NCI-H82 treated with DMSO at 0.1 percent for 48 hours (cell line): ENCODE results near the gene CEP126.

Source experiments
- DNase-seq: peaks from one replicate; lab custom pipeline; 2025; ENCODE audit not compliant: unreplicated experiment; lab: John Stamatoyannopoulos, UW

Gene CEP126

DNA sequence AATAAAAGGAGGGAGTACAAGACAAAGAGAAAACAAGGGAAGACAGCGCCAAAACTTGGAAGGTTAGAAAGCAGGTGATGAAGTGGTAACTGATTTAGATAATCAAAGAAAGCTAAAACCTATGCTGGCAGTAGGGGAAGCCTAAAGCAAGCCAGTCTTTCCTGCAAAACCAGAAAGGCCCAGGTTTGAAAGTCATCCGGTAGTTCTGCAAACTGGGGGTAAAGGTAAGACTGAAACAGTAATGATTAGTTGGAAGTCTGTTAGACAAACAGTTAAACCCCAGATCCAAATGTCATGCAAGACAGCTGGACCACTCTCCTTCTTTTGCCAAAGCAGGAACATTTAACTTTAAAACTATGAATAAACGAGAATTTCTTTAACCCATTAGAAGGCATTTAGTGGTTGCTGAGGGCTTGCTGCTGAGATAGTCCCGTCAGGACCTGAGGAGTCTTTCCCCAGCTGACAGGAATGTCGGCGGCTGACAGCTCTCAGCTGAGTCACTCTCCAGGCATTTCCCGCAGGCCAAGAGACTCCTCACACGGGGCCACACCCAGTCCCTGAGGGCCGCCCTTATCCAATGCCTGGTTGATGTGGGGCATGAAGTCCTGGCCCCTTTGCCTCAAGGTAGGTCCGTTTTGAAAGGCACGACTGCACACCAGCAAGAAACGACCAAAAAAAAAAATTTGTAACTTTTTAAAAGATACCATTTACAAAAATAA lies 96.1 kb downstream of the CEP126 start:
- DNase-seq = no peak

DNA sequence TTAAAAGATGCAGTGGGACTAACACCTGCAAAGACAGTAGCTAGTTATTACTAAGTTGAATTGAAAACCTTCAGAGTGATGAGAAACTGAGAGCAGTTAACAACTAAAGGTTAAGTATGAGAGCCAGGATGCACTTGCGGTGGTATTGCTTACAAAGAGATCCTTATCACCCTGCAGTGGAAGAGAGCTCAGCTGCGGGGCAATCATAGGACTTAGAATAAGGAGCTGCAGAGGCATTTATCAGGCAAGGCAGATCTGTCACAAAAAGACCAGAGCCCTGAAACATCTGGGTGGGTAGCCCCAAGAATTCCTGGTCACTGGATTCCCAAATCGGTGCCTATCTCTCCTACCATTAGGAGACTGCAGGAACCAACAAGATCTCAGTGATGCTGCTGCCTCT lies 98.1 kb downstream of the CEP126 start:
- no peak for DNase-seq

DNA sequence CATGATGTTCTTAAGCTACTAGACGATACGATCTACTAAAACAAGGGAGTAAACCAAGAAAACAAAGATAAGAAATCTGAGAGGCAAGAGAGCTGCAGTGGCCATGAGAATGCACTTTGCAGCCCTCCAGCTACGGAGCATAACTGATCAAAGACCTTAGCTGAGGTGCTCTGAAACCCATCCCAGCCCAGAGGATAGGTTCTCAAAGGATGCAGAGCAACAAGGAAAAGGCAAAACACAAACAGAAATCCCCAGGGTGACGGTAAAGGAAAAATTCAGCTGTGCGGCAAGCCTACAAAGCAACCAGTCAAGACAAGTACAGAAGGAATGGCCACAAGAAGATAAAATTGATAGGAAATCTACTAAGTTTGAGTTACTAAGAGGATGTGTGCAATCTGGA lies 99.9 kb downstream of the CEP126 start:
- no peak for DNase-seq

DNA sequence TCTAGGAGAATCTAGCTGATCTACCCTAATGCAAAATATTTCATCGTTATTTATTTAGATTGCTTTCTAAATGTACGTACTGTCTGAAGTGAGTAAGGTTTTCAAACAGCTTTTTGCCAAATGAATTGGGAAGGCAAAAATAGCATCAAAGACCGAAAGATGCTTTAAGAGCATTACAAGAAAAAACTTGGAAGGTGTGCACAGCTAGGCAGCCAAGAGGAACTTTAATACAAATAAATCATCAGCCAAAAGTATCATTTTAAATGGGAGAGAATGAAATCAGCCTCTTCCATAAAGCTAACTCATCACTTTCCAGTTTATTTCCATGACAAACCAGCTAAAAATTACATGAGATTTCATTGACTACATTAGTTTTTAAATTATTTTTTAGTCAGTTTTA lies 102.2 kb downstream of the CEP126 start:
- no peak for DNase-seq

DNA sequence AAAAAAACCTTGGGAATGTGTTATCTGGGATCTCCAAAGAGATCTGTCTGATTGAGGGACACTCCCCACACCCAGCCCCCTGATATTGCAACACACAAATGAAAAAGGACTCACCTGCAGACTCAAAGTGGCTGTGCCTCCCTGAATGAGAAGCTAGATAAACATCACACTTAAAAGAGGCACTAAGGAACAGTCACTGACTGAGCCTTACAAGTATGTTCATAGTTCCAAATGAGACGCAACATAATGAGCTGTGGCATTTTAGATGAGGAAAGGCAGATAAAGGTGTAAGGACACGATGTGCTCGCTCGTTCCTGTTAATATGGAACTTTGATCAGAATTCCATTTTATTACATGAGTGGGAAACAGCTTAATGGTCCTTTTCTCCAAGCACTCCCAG lies 111.4 kb downstream of the CEP126 start:
- DNase-seq = no peak

DNA sequence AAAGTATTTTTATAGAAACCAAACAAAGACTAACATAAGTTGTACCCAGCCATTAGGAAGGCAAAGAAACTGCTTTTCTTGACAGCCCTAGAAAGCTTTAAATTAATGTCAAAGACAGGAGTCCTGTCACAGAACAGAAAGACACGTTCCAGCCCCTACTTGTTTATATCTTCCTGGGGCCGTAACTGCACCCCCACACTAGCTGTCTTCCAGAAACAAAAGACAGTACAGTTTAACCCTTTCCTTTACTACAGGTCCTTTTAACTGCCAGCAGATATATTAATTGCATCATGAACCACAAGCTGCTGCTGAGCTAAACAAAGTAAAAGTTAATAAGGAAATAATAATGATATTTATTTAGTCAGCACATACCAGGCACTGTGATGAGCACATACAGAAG lies 112.1 kb downstream of the CEP126 start:
- no peak for DNase-seq

DNA sequence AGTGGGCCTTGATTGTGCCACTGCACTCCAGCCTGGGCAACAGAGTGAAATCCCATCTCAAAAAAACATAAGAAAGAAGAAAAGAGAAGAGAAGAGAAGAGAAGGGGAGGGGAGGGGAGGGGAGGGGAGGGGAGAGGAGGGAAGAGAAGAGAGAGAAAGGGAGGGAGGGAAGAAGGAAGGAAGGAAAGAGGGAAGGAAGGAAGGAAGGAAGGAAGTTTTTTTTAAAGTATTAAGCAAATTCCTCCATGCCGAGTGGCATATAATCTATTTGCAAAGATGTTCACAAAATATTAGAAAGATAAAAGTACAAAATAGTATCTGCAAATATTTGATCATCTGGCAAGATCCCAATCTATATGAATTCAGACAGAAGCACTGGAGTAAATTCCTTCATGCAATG lies 121.9 kb downstream of the CEP126 start:
- no peak for DNase-seq

DNA sequence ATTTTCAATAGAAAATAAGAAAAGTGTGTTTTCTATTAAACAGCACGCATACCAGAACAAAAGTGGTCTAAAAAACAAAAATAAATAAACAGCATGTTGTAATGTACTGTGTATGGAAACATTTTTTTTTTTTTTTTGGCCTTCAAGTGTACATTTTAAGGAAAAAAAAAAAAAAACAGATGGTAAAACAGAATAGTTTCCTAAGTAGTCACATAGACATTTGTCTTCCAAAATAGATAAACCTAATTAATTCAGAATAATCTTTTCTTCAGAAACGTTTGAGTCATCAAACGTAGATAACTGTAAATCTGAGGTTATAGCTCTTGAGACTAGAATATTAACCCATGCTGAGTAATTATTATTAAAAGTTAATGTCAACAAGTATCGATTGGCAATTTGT lies 132.0 kb downstream of the CEP126 start:
- no peak for DNase-seq

DNA sequence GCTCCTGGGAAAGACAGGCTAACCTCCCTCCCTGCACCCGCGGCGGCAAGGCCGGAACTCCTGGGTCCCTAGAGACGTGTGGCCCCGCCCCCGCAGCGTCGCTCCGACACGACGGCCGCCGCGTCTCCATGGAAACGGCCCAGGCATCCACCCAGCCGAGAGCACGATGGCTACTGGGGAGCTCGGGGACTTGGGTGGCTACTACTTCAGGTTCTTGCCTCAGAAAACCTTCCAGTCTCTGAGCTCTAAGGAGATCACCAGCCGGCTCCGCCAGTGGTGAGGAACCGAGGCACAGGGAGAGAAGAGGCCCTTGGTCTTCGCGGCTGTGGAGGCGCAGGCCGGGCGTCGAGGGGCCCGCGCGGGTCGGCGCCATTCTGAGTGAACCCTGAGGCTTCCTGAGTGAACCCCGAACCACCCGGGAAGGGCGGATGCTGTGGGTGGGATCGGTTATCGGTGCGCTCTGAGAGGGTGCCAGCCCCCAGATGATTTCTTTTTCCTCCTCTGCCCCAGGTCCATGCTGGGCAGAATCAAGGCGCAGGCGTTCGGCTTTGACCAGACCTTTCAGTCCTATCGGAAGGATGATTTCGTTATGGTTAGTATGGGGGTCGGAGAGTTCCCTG lies 132.6 kb downstream of the CEP126 start, which contains the start of gene CFAP300:
TSS of gene CFAP300 (plus strand) at position 133 of the 620 bp plus-strand sequence. CDS start at position 167, 34 bp downstream.
- DNase-seq = no peak
